Measurements from ENCODE around the gene MUC21.
A peak's percentile ranks its signal among the peaks of the same experiment; 100 is the strongest.
"Not testable (repeated sequence)": the region's sequence is repeated elsewhere in the genome, so short reads cannot be mapped to it uniquely, and the experiment has no call there.

The MUC21 gene

DNA sequence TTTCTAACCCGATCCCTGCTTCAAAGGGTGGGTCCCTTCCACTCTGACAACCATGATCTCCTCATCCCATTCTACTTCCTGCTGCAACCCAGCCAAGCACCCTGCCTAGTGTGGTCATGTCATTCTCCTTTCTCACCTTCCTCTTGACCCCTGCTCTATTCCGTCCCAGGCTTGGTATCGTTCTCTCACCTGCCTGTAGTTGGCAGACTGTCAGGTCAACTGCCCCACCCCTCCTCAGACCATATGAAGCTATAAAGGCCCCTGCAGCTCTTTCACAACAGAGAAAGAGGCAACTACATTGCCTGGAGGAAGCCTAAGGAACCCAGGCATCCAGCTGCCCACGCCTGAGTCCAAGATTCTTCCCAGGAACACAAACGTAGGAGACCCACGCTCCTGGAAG is at the start of gene MUC21:
MUC21 (plus strand) TSS at position 280 of the 400 bp plus-strand sequence. CDS start 241 bp downstream, outside the sequence.
- no peak for DNase-seq

DNA sequence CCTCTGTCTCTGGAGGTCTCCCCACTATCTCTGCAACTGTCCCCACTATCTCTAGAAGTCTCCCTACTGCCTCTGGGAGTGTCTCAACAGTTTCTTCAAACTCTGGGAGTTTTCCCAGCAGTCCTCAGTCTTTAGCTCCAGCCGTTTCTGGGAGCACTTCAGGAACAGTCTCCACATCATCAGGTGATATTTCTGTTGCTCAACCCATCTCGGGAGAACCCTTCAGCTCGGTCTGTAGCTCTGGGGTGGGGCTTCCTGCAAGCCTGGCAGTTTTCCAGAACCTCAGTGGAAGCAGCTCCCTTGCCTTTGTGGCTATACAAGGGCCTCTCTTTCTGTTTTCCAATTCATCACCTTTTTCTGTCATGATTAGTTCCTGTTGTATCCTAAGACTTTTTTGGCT is 48.5 kb upstream of the MUC21 start:
- no peak for DNase-seq

DNA sequence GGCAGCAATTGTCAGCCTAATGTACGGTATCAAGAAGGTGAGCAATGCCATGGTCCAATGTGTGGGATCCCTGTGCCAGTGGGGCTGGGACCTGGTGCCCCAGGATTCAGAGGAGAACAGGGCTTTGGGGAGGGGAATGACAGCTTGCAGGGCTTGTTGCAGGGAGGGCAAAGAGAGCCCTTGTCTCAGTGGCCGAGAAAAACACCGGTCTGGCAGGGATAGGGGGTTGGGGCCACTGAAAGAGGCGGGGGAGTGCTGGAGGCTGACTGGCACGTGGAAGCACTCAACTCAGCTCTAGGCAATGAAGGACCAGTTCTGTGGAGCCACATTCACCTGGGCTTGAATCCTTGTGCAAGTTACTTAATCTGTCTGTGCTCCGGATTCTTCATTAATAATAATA is 46.3 kb upstream of the MUC21 start:
- DNase-seq = no peak

DNA sequence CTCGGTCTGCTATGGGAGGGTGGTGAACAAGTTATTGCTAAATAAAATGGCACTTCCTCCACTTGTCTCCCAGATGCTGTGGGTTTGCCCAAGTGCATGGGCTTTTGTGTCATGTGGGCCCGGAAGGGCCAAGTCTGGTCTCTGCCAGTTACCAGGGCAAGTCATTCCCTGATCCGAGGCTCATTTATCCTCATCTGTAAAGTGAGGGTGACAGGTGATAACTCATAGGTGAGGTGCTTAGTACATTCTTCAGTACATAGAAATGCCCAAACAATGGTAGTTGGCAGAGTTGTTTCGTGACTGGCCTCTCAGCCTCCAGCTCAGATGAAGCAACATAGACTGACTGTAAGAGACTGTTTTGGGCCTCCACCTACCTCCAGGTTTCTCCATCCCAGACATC is 44.8 kb upstream of the MUC21 start:
- no peak for DNase-seq

DNA sequence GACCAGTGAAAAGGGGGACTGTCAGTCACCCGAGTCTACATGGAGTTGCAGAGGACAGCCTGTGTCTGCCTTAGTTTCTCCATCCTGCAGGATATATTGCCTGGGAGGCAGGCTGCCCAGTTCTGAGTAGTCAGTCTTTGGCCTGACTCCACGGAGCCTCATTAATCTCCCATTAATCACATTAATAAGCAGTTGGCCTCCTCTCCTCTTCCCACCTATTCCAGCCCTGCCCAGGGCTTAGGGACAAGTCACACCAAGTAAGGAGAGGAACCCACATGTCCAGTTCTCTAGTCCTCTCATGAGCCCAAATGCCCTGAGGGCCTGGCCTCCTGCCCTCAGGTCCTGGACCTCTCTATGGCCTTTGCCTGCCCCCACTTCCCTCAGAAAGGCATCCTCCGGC is 44.0 kb upstream of the MUC21 start:
- DNase-seq = no peak

DNA sequence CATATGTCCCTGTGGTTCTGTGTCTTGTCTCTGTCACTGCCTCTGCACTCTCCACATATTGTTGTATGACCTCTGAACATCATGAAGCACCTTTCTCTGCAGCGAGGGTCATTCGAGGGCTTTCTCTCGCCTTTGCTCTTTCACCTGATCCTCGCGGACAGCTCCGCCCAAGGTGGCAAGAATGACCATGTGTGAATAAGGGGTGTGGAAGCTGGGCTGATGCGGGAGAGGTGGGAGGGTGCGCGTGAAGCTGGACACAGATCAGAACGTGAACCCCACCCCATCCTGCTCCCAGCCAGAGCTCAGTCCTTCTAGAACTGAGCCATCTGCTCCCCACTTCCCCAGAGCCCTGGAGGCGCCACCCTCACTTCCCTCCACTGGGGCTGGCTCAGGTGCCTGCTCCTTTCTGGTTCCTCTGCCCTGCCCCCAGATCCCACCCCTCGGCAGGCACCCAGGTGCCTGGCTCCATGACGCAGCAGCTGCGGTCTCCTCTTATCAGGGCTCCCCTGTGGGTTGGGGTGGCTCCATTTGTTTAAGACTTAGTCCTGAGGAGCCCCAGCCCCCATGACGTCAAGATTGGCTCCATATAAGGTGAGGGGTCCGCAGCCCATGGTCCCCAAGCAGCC is 43.0 kb upstream of the MUC21 start, which contains the start of gene MUCL3:
MUCL3 (plus strand) TSS at position 613 of the 626 bp plus-strand sequence. CDS start 27 bp downstream, outside the sequence.
- DNase-seq = no peak

DNA sequence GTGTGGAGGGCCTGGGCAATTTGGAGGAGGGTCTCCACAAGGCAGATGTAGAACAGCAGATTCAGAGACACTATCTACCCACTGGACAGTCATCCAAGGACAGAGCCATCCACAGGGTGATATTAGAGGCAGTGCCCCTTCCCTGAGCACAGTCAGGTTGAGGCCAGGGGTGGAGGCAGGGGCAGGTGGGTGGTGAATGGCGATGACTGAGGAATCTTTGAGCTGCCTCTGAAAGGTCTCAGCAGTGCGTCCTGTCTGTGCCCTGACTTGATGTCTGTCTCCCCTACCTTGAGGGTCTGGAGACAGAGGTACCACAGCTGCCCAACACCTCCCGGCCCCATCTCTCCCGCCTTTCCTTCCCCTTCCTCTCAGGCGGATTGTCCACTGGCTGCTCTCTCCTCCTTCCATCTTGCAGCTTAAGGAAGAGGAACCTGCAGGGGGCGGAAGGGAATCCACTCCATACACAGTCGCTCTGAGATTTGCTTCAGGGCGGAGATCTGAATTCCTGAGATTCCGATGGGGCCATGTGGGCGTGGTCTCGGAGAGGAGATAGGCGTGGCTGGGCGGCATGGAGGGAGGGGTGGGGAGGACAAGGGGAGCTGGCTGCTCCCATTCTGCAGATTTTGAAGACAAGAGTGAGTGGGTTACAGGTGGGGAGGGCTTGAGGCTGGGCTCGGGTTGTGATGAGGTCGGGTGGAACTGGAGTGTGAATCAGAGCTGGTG is 41.0 kb upstream of the MUC21 start:
- no peak for DNase-seq

DNA sequence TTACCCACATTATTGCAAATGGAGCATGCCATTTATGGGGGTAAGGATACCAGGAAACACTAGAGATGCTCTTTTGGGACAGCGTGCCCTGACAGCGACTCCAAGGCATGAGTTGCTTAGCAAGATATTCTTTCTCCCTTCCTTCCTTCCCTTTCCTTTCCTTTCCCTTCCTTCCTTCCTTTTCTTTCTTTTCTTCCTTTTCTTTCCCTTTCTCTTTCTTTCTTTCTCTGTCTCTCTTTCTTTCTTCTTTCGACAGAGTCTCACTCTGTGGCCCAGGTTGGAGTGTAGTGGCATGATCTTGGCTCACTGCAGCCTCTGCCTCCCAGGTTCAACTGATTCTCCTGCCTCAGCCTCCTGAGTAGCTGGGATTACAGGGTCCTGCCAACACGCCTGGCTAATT is 39.5 kb upstream of the MUC21 start:
- no peak for DNase-seq

DNA sequence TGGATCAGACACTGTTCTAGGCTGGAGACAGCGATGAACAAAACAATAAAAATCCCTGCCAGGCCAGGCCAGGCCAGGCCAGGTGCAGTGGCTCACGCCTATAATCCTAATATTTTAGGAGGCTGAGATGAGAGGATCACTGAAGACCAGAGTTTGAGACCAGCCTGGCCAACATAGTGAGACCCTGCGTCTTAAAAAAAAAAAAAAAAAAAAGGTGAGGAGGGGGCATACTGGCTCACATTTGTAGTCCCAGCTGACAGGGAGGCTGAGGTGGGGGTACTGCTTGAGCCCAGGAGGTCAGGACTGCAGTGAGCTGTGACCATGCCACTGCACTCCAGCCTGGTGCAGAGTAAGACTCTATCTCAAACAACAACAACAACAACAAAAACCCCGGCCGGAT is 38.2 kb upstream of the MUC21 start:
- no peak for DNase-seq

DNA sequence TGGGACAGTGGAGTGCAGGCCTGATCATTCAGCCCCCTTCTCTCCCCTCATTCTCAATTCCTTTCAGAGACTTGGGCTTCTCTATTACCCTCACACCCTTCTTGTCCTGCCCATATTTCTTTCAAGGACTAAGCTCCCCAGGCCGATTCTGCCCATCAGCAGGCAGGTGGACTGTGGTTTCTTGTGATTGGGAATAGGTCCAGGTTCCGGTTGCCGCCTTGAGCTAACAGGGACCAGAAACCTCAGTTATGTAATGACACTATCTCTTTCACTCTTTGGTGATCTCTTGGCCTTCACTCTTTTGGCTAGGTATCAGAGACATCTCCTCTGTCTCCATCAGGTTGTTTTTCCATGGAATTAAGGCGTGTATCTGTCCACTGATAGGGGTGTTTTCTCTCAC is 36.3 kb upstream of the MUC21 start:
- no peak for DNase-seq

DNA sequence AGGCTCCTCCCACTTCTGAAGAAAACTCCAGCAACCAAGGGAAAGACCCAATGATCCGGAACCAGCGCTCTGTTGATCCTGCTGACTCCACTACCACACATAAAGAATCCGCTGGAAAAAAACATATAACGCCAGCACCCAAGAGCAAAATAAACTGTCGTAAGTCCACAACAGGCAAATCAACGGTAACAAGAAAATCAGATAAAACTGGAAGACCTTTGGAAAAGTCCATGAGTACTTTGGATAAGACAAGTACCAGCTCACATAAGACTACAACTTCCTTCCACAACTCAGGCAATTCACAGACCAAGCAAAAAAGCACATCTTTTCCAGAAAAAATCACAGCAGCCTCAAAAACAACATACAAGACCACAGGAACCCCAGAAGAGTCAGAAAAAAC is 34.7 kb upstream of the MUC21 start:
- no peak for DNase-seq

DNA sequence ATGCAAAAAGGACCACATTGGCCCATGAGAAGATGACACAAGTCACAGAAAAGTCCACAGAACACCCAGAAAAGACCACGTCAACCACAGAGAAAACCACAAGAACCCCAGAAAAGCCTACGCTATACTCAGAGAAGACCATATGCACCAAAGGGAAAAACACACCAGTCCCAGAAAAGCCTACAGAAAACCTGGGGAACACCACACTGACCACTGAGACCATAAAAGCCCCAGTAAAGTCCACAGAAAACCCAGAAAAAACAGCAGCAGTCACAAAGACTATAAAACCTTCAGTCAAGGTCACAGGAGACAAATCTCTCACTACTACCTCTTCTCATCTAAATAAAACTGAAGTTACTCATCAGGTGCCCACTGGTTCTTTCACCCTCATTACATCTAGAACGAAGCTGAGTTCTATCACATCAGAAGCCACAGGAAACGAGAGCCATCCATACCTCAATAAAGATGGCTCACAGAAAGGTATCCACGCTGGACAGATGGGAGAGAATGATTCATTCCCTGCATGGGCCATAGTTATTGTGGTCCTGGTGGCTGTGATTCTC is 31.5 kb upstream of the MUC21 start:
- DNase-seq = no peak

DNA sequence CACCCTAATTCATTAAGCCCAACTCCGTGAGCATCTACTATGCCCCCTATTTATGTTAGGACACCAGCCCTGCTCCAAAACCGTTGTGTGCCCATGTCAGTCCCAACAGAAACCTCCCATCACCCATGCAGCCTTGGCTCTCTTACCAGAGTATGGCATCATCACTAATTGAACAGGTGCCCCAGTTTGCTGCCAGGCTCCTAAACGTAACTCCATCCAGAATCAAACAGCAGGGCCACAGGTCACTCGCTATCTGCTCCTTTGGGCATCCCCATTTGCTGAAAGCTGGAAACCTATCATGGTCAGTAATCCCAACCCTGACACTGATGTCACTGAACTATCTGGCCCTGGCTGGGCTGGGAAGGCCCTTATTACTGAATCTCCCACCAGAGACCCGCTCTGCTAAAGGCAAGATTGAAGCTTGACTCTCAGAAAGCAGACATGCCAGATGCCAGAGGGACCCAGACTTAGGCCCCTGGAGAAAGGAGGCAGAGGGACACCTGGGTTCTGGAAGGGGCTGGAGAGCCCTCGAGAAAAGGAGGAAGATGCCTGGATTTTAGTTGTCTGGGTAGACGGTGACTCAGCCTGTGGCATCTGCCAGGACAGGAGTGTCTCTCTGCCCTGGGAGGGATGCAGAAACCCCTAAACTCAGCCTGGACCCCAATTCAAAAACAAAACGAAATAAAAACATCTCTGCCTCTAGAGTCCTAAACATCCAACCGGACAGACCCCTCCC is 28.7 kb upstream of the MUC21 start:
- no peak for DNase-seq

DNA sequence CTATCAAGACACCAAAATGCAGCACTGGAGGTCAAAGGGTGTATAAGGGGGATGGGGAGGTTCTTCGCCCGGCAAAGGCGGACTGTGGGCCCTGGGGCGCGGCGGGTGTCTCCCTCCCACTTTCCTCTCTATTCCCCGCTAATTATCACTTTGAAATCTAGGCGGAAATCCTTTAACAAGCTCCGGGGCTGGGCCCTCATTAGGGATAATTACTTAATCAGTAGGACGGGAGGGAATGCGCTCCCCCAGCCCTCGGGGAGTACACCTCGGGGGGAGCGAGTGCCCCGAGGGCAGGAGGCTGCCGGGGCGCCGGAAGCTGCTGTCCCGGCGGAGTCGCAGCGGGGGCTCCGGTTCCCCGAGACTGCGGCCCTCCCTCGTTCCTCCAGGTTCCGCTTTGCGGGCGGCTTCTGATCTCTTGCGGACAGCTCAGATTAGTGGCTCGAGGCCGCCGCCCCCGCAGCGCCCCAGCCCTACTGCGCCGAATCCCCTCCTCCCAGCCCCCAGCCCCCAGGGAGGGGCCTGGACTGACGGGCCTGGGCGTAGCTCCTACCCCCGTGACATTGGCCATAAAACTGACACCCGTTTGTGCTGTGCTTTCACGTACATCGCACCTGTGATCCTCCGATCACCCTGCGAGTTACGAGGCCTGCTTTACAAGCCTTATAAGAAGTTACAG is 28.0 kb upstream of the MUC21 start:
- DNase-seq = peak; percentile 8

DNA sequence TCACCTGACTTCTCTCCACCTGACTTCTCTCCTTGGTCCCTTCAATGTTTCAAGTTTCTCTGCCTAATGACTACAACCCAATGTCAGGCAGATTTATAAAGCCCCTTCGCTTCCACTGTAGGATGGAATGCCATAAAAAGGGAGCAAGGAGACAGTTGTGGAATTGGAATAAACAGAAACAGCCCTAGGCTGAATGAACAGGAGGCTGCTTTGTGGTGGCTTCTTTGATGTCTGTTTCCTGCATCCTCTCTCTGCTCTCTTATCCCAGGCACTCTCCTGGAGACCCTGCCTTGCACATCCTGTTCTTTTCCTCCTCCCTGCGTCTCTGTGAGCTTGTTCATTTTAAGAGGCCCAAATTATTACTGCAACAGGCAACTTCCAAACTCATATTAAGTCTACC is 25.8 kb upstream of the MUC21 start:
- DNase-seq = no peak

DNA sequence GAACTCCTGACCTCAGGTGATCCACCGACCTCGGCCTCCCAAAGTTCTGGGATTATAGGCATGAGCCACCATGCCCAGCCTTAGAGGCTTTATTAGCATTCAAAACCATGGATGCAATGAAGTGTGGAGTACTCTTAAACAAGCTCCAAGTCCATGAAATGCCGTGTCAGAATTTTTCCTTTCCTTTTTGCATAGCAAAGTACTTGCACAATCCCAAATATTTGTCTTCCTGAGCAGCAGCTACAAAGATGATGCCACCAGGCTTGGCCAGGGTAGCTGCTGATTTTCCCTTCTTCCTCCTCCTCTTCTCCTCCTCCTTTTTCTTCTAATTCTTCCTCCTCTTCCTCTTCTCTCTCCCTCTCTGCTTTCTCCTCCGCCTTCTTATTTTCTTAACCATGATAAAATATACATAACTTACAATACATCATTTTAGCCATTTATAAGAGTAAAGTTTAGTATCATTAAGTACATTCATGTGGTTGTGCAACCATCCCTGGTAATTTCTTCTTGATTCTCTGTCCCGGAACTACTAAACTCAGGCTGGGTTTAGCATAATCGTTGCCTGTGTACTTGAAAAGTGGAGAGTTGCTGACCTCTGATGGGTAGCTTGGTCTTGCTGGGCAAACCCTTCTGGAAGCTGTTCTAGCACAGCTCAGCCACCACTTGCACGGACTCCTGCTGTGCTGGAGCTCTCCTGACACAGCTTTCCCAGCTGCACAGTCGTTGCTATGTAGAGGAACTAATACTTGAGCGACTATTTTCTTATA is 22.4 kb upstream of the MUC21 start:
- no peak for DNase-seq

DNA sequence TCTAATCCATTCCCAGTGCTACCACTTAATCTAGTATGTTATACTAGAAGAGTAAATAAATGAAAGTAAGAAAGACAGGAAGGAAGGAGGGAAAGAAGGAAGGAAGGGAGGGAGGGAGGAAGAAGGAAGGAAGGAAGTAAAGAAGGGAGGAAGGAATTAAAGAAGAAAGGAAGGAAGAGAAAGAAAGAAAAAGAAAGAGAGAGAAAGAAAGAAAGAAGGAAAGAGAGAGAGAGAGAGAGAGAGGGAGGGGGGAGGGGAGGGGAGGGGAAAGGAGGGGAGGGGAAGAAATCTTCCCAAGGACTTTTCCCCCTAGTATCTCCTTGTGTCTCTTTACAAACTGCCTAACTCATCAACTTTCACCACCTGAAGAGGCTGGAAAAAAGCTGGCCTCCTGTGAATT is 20.8 kb upstream of the MUC21 start:
- DNase-seq = no peak

DNA sequence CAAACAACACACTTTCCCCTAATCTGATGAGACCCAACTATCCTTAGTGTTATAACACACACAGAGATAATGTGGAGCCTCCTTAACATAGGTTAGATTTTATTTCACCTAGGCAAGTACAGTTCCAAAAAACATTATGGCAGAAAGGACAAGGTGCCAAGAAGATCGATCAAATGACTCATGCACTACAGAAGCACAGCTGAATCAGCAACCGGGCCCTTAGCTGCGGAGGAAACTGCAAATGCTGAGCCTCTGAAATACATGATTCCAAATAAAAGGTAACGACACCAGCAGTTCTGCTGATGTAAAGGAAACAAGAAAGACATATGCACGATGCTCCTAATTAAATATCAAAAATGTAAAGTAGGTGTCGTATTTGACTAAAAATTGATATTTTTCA is 19.9 kb upstream of the MUC21 start:
- no peak for DNase-seq

DNA sequence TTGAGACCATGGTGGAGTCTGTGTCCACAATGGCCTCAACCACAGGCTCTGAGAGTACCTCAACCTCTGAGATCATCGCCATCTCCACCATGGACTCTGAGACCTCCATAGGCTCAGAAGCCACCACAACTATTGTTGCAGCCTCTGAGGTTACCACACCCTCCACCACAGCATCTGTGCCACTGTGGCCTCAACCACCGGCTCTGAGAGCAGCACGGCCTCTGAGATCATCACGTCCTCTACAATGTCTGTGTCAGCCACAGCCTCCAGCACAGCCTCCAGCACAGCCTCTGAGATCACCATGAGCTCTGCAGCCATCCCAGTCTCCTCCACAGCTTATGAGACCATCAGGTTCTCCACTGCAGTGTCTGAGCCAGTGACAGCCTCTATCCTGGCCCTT is 19.4 kb upstream of the MUC21 start:
- no peak for DNase-seq

DNA sequence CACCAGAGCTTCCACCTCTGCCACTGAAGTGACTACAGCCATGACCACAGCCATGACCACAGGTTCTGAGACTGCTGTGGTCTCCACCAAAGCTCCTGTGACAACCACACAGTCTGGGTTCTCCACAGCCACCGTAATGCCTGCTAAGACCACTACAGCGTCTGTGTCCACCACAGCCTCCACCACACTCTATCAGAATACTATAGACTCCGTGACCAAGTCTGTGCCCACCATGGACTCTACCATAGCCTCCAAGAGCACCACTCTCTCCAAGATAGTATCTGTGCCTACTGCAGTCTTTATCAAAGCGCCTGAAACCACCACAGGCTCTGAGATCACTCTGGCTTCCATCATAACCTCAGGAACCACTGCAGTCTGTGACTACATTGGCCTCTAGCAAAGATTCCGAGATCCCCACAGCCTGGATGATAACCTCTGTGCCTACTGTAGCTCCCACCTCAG is 18.3 kb upstream of the MUC21 start:
- no peak for DNase-seq

DNA sequence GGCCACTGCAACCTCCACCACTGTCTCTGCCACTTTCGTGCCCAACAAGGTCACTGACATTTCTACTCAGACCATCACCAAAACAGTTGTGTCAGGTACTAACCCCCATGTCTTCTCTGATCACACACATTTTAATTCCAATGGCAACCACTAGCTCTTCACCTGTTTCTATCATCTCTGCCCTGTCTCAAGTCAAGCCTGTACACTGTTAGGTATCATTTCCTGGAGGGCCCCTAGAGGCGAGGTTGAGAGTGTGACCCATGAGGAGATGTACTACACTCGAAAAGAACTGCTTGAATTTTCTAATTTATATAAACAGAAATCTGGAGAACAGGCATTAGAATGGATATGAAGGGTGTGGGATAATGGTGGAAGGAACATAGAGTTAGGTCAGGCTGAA is 17.4 kb upstream of the MUC21 start:
- no peak for DNase-seq

DNA sequence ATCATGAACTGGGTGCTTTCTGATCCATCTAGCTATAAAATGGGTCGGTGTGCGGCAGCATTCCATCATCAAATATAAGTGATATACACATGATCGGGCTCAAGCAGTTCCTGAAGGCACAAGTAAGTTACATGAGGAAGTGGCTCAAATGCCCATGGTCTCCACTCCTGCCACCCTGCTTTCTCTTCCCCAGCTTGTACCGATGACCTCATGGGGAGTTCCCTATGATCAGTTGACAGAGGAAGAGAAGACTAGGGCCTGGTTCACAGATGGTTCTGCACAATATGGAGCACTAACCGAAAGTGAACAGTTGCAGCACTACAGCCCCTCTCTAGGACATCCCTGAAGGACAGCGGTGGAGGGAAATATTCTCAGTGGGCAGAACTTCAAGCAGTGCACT is 14.3 kb upstream of the MUC21 start:
- not testable (repeated sequence) for DNase-seq
